K562 (cell line): Measurements from ENCODE around the gene XRCC5. TPM values are rescaled to one million over a fixed set of nuclear protein-coding genes. Genes with fewer than 3 reads are reported as not detected.
A peak's percentile ranks its signal among the peaks of the same experiment; 100 is the strongest.

Experiments used
- ATAC-seq: fragments of 200-7000 bp; cut with Tn5 transposase; 3 replicates; pipeline ENCODE4 v1.9.1; 2020; ENCODE audit warnings: moderate library complexity
- BruUV-seq: library from RNA; stranded (reverse); fragments of 400-500 nt; replicated peaks from 2 replicates; lab custom pipeline; 2021; lab: Mats Ljungman, UMichigan
- CTCF ChIA-PET: fragments of 300-600 bp; formaldehyde crosslinking; extraction: SDS; loops from one replicate; lab custom pipeline; 2021; ENCODE audit warnings: low intra/inter-chr PET ratio; lab: Yijun Ruan, JAX
- POLR2A ChIA-PET: fragments of 300-600, 350-650 bp; sonication (Branson Sonifier 250); formaldehyde crosslinking; extraction: SDS; loops from one replicate; lab custom pipeline; 2021; ENCODE audit warnings: antibody characterized with exemption, inconsistent platforms; lab: Yijun Ruan, JAX
- DNase-seq, 4 experiments: peaks; one replicate each; pipeline versions ENCODE4 v3.0.0 to v3.0.0-alpha.2; 2011 to 2018; ENCODE audit warnings: low spot score in 3 of 4, mixed read lengths in 3 of 4; ENCODE audit errors: extremely low read depth in 1 of 4
- FAIRE-seq: peaks from 2 replicates; lab custom pipeline; 2011; peaks lifted over from hg19 to GRCh38; lab: Jason Lieb, UNC
- H2AFZ ChIP-seq: 2 replicates; pipeline ENCODE4 v1.6.0; 2011; ENCODE audit warnings: low read depth, low read length, control low read depth, inconsistent platforms
- H3K27ac ChIP-seq: fragments of 200-600 bp; 3 replicates; pipeline ENCODE4 v1.8.0; 2011; ENCODE audit warnings: low read depth, mild to moderate bottlenecking, control low read depth, inconsistent platforms, low read length, moderate library complexity, mixed read lengths; ENCODE audit errors: extremely low read depth
- H3K27me3 ChIP-seq, 2 experiments: fragments of 300-600 bp in 1 of 2; 2 replicates in 1 of 2; 3 replicates in 1 of 2; pipeline versions ENCODE4 v1.6.0 to v1.8.0; 2011; ENCODE audit warnings: inconsistent platforms in 2 of 2, low read length in 2 of 2, mild to moderate bottlenecking in 1 of 2, mixed read lengths in 1 of 2, moderate library complexity in 1 of 2; ENCODE audit not compliant: control insufficient read depth in 2 of 2, insufficient read depth in 2 of 2
- H3K36me3 ChIP-seq: fragments of 300-600 bp; 3 replicates; pipeline ENCODE4 v1.8.0; 2011; ENCODE audit warnings: mild to moderate bottlenecking, low read length, inconsistent platforms; ENCODE audit not compliant: control insufficient read depth, insufficient read depth
- H3K4me1 ChIP-seq, 2 experiments: fragments of 200-600 bp in 1 of 2; replicated peaks in 1 of 2; 2 replicates in 1 of 2; 3 replicates in 1 of 2; pipeline versions ENCODE4 v1.5.1 to v1.8.0; 2011; ENCODE audit warnings: inconsistent platforms in 2 of 2, low read length in 2 of 2, mild to moderate bottlenecking in 1 of 2, mixed read lengths in 1 of 2, moderate library complexity in 1 of 2; ENCODE audit not compliant: control insufficient read depth in 2 of 2, insufficient read depth in 2 of 2
- H3K4me2 ChIP-seq: 2 replicates; pipeline ENCODE4 v1.6.1; 2011; ENCODE audit warnings: low read length, control low read depth, inconsistent platforms, mixed read lengths; ENCODE audit not compliant: insufficient read depth
- H3K4me3 ChIP-seq: fragments of 200-600 bp; sonication (generic), shearing (Covaris generic); 2 replicates; pipeline ENCODE4 v1.5.1; 2016; ENCODE audit warnings: control low read depth, inconsistent platforms
- H3K79me2 ChIP-seq: fragments of 200-600 bp; 3 replicates; pipeline ENCODE4 v1.8.0; 2011; ENCODE audit warnings: low read length, inconsistent platforms; ENCODE audit not compliant: control insufficient read depth, insufficient read depth
- H3K9ac ChIP-seq, 2 experiments: 2 replicates each; pipeline versions ENCODE4 v1.6.0 to v1.6.1; 2011; ENCODE audit warnings: low read depth in 2 of 2, low read length in 2 of 2, control low read depth in 1 of 2, inconsistent platforms in 1 of 2, mild to moderate bottlenecking in 1 of 2, mixed read lengths in 1 of 2; ENCODE audit not compliant: insufficient read depth in 1 of 2
- H3K9me1 ChIP-seq: one replicate; pipeline ENCODE4 v1.6.0; 2011; ENCODE audit warnings: inconsistent platforms, mild to moderate bottlenecking, low read length, moderate library complexity; ENCODE audit not compliant: control insufficient read depth, insufficient read depth
- H3K9me3 ChIP-seq: replicated peaks from 2 replicates; pipeline ENCODE4 v1.5.1; 2011; ENCODE audit warnings: low read depth, low read length, inconsistent platforms; ENCODE audit not compliant: control insufficient read depth, insufficient read depth
- H4K20me1 ChIP-seq: replicated peaks from 2 replicates; pipeline ENCODE4 v1.6.1; 2011; ENCODE audit warnings: low read length, inconsistent platforms, mixed read lengths; ENCODE audit not compliant: control insufficient read depth, insufficient read depth
- CHCHD3 ChIP-seq: fragments of 250-450 bp; sonication (Bioruptor Pico); IDR thresholded peaks from 2 replicates; pipeline ENCODE4 v2.1.2; 2022; ENCODE audit warnings: mild to moderate bottlenecking
- ELK1 ChIP-seq: sonication (generic); formaldehyde crosslinking; IDR thresholded peaks from 2 replicates; pipeline ENCODE4 v1.8.1; 2022; ENCODE audit warnings: missing genetic modification reagents
- NEUROD1 ChIP-seq: fragments of 150-350 bp; IDR thresholded peaks from 2 replicates; pipeline ENCODE4 v1.6.1; 2014; ENCODE audit warnings: borderline replicate concordance, low read length, low read depth; ENCODE audit not compliant: partially characterized antibody
- POLR2A ChIP-seq: fragments of 450-650 bp; conservative IDR thresholded peaks from 2 replicates; pipeline ENCODE4 v1.6.1; 2016
- WGBS: fragments of 100-300 bp; shearing (Covaris generic); methylation state at CpG from one replicate; pipeline ENCODE4 v1.1.6; 2016; ENCODE audit warnings: low coverage, mixed read lengths; ENCODE audit not compliant: insufficient coverage; ENCODE audit errors: missing lambda C conversion rate; 5-methylcytosine and 5-hydroxymethylcytosine counted together
- in situ Hi-C: fragments of 300-500 bp; cut with MboI; formaldehyde crosslinking; loops from 4 replicates; pipeline ENCODE4 v1.15.0; 2018; ENCODE audit warnings: inconsistent platforms, mixed read lengths
- intact Hi-C: fragments of 100-400 bp; cut with micrococcal nuclease; formaldehyde crosslinking; loops from 2 replicates; pipeline ENCODE4 v1.14.2; 2022
- polyA plus RNA-seq, 8 experiments: library from polyadenylated mRNA; depleted of rRNA in 4 of 8; stranded (reverse) in 5 of 8; unstranded in 3 of 8; fragments of >200 nt; fragmentation: Nextera tagmentation in 2 of 8; fragmentation: Illumina TruSeq in 1 of 8; extraction: Ambion mirVana in 2 of 8; extraction: Trizol in 1 of 8; gene quantifications; 2 replicates each; pipeline versions ENCODE4 v1.2.1 to v1.2.3, GENCODE V29; 2011 to 2014; ENCODE audit warnings: inconsistent platforms in 1 of 8, missing spikeins in 1 of 8
- total RNA-seq, 7 experiments: library from RNA; depleted of rRNA in 6 of 7; stranded (reverse); fragments of >200 nt in 6 of 7; fragmentation: Illumina TruSeq in 2 of 7; extraction: Trizol in 2 of 7; gene quantifications; 2 replicates each; pipeline versions ENCODE4 v1.2.1 to v1.2.3, GENCODE V29; 2011 to 2021; ENCODE audit warnings: low replicate concordance in 1 of 7

The XRCC5 gene
- total and polyA plus RNA-seq, 9 of the 15 experiments (the other 6 are each of a cell fraction or from before 2014, with no cell fraction given) = 168 to 551 (median 297) TPM

- Histone ChIP-seq H3K27me3 (no peaks in the 10 kb centered on the region), H3K9me1 (no peaks in the 10 kb centered on the region), H2AFZ (no peak overlapping the region), H4K20me1 (peaks cover 5% of the 10 kb centered on the region; the same call in 1 of the 2 replicates), H3K79me2 (peaks cover 80% of the 10 kb centered on the region), H3K36me3 (peaks cover 94% of the 10 kb centered on the region), H3K9ac (no peak overlapping the region), H3K4me3 (no peak overlapping the region), H3K27ac (no peak overlapping the region), H3K4me1 (peaks cover 0 to 5% of the 10 kb centered on the region in 2 experiments; a peak in 3 of 5 replicates), H3K9me3 (no peaks in the 10 kb centered on the region), H3K4me2 (no peak overlapping the region)
- ATAC-seq (no peak), FAIRE-seq (no peak), DNase-seq (no peak)
- ChIA-PET CTCF (no interaction called here), POLR2A (no interaction called here)
- 100% methylated on average over 1 of the region's 1 CpG for WGBS
- TF ChIP-seq POLR2A = 0 out of 2 replicates have a peak, but pooled peaks have one; percentile 25
- TF ChIP-seq ELK1 (CRISPR knock-in tag) = no peak
- TF ChIP-seq CHCHD3 (CRISPR knock-in tag) = no peak
- TF ChIP-seq NEUROD1 = no peak
- intact Hi-C loops (no loop called here), in situ Hi-C loops (no loop called here)
- BruUV-seq = no TSS peak
Measured at GRCh38 chr2:216116418-216116817, 7.3 kb downstream of the XRCC5 start.
